ENCODE data around the gene PMM2.

Gene PMM2

GRCh38 chr16:8892101-8892575 lies 94.5 kb downstream of the PMM2 start:
- no peak for TF ChIP-seq CTCF (IDR thresholded peaks at IDR 0.05; ENCODE audit: low read length, missing control alignments)
- DNase-seq (ENCODE audit: low read depth): no peak

GRCh38 chr16:8893426-8893825 lies 95.8 kb downstream of the PMM2 start:
- no peak overlapping the region for H3K4me3 ChIP-seq (replicated peaks; ENCODE audit: low read depth, low read length)
- no peak for TF ChIP-seq CTCF (IDR thresholded peaks at IDR 0.05; ENCODE audit: low read length, missing control alignments)
- DNase-seq (ENCODE audit: low read depth): no peak

More at GRCh38 chr16:8892101-8892575, 94.5 kb downstream of the PMM2 start:
- H3K4me3 ChIP-seq (replicated peaks; ENCODE audit: low read depth, low read length): no peak overlapping the region

GRCh38 chr16:8893976-8894690 lies 96.5 kb downstream of the PMM2 start:
- DNase-seq (ENCODE audit: low read depth): no peak
- H3K4me3 ChIP-seq (replicated peaks; ENCODE audit: low read depth, low read length): no peak overlapping the region
- TF ChIP-seq CTCF (IDR thresholded peaks at IDR 0.05; ENCODE audit: low read length, missing control alignments): no peak

GRCh38 chr16:8894736-8895334 lies 97.2 kb downstream of the PMM2 start:
- no peak overlapping the region for H3K4me3 ChIP-seq (replicated peaks; ENCODE audit: low read depth, low read length)
- TF ChIP-seq CTCF (IDR thresholded peaks at IDR 0.05; ENCODE audit: low read length, missing control alignments): no peak
- DNase-seq (ENCODE audit: low read depth): no peak

- no peak overlapping the region for H3K4me3 ChIP-seq (replicated peaks; ENCODE audit: low read depth, low read length)
- no peak for TF ChIP-seq CTCF (IDR thresholded peaks at IDR 0.05; ENCODE audit: low read length, missing control alignments)
- DNase-seq (ENCODE audit: low read depth): no peak
Observed at GRCh38 chr16:8898660-8899318, 101.2 kb downstream of the PMM2 start.
